NT2/D1 (cell line): Measurements from ENCODE around the gene KPNA3.
A peak's percentile ranks its signal among the peaks of the same experiment; 100 is the strongest.

Experiments
- DNase-seq: peaks from one replicate; pipeline ENCODE4 v3.0.0-alpha.2; 2011; ENCODE audit warnings: low read depth, low spot score
- H3K27me3 ChIP-seq: 2 replicates; pipeline ENCODE4 v1.6.0; 2011; ENCODE audit warnings: mild to moderate bottlenecking; ENCODE audit not compliant: insufficient read length, insufficient read depth
- H3K36me3 ChIP-seq: 2 replicates; pipeline ENCODE4 v1.6.1; 2011; ENCODE audit warnings: mild to moderate bottlenecking, low read length, mixed read lengths; ENCODE audit not compliant: insufficient read depth, insufficient read length
- H3K4me1 ChIP-seq: 2 replicates; pipeline ENCODE4 v1.5.1; 2011; ENCODE audit not compliant: insufficient read depth, insufficient read length
- H3K4me3 ChIP-seq: 2 replicates; pipeline ENCODE4 v1.5.1; 2011; ENCODE audit warnings: low read depth; ENCODE audit not compliant: insufficient read length
- H3K9ac ChIP-seq: 2 replicates; pipeline ENCODE4 v1.6.0; 2011; ENCODE audit warnings: low read depth; ENCODE audit not compliant: insufficient read length
- H3K9me3 ChIP-seq: 2 replicates; pipeline ENCODE4 v1.5.1; 2011; ENCODE audit warnings: mild to moderate bottlenecking, low read length; ENCODE audit not compliant: insufficient read depth
- SUZ12 ChIP-seq: IDR thresholded peaks from 2 replicates; pipeline ENCODE4 v1.6.1; 2011; ENCODE audit not compliant: insufficient read length, insufficient read depth; ENCODE audit errors: extremely low read depth
- YY1 ChIP-seq: IDR thresholded peaks from 2 replicates; pipeline ENCODE4 v1.6.1; 2011; ENCODE audit not compliant: insufficient read length, insufficient read depth
- ZNF274 ChIP-seq: IDR thresholded peaks from 2 replicates; pipeline ENCODE4 v1.6.1; 2011; ENCODE audit warnings: mild to moderate bottlenecking, low read depth, low read length

Gene KPNA3

GRCh38 chr13:49690133-49690994, 102.1 kb downstream of the KPNA3 start:
- DNase-seq, result no peak
- no peaks in the 10 kb centered on the region for H3K4me1 ChIP-seq
- TF ChIP-seq ZNF274, result no peak
- H3K9me3 ChIP-seq, result no peaks in the 10 kb centered on the region
- H3K27me3 ChIP-seq, result no peaks in the 10 kb centered on the region
- peaks cover 14% of the 10 kb centered on the region for H3K36me3 ChIP-seq
- H3K9ac ChIP-seq, result peak overlapping the region; percentile 64
- H3K4me3 ChIP-seq, result peak overlapping the region; percentile 45

DNA sequence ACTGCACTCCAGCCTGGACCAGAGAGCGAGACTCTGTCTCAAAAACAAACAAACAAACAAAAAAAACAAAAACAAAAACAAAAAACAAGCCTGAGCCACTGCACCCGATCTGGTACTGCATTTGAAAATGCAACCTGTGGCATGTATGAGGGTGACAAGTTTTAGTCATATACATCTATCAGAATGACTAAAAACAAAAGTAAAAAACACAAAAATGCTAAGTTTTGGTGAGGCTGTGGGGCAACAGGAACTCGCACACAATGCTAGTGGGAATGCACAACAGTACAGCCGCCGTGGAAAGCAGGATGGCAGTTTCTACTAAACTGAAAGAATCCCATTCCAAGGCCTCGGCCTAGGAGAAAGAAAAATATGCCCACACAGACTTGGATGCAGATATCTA, 109.0 kb downstream of the KPNA3 start:
- H3K4me3 ChIP-seq, result no peak overlapping the region
- no peak for DNase-seq
- no peak overlapping the region for H3K9ac ChIP-seq
- peaks cover 11% of the 10 kb centered on the region; the same call in 1 of the 2 replicates for H3K9me3 ChIP-seq
- H3K4me1 ChIP-seq, result no peaks in the 10 kb centered on the region
- H3K36me3 ChIP-seq, result peaks cover 19% of the 10 kb centered on the region
- no peaks in the 10 kb centered on the region for H3K27me3 ChIP-seq
- TF ChIP-seq ZNF274 (no peak), SUZ12 (no peak), YY1 (no peak)

DNA sequence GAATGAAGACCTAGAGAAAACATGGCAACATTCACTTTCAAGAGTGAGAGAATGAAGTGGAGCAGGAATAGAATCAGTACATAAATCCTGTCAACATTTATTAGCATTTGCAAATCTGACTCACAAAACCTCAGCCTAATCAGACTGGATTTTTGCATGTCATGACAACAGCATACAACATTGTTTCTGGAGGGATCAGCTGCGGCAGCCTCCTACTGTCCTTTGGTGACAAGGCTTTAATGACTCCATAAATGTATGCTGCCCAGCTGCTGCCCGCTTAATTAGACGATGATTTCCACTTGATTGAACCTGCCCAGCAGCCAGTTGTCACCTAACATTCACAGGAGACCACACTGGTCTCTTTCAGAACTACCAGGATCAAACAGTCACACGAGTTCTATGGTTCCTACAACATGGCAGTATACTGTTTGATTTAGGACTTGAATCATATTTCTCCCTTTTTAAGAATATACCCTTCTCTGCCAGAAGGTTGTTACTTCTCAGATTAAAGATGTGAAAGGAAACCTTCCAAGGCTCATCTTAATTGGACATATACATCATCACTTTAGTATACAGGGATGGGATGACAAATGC, 110.5 kb downstream of the KPNA3 start:
- DNase-seq, result no peak
- no peak overlapping the region for H3K4me3 ChIP-seq
- no peaks in the 10 kb centered on the region for H3K27me3 ChIP-seq
- TF ChIP-seq ZNF274 (no peak), YY1 (no peak), SUZ12 (no peak)
- no peak overlapping the region for H3K9ac ChIP-seq
- peaks cover 11% of the 10 kb centered on the region; the same call in 1 of the 2 replicates for H3K9me3 ChIP-seq
- H3K36me3 ChIP-seq, result peaks cover 9% of the 10 kb centered on the region
- H3K4me1 ChIP-seq, result no peaks in the 10 kb centered on the region

- peaks cover 11% of the 10 kb centered on the region; the same call in 1 of the 2 replicates for H3K9me3 ChIP-seq
- TF ChIP-seq YY1 (no peak), ZNF274 (no peak), SUZ12 (no peak)
- peaks cover 5% of the 10 kb centered on the region for H3K36me3 ChIP-seq
- no peaks in the 10 kb centered on the region for H3K4me1 ChIP-seq
- H3K27me3 ChIP-seq, result no peaks in the 10 kb centered on the region
- H3K9ac ChIP-seq, result no peak overlapping the region
- H3K4me3 ChIP-seq, result no peak overlapping the region
- DNase-seq, result no peak
These were observed 113.2 kb downstream of the KPNA3 start for GRCh38 chr13:49679246-49679645.

- no peak overlapping the region for H3K9ac ChIP-seq
- no peak for DNase-seq
- TF ChIP-seq YY1 (no peak), ZNF274 (no peak), SUZ12 (no peak)
- H3K27me3 ChIP-seq, result no peaks in the 10 kb centered on the region
- peaks cover 5% of the 10 kb centered on the region for H3K36me3 ChIP-seq
- no peak overlapping the region for H3K4me3 ChIP-seq
- H3K4me1 ChIP-seq, result no peaks in the 10 kb centered on the region
- H3K9me3 ChIP-seq, result peaks cover 11% of the 10 kb centered on the region; the same call in 1 of the 2 replicates
These were observed 114.1 kb downstream of the KPNA3 start for GRCh38 chr13:49678191-49678914.

GRCh38 chr13:49676581-49677298, 115.7 kb downstream of the KPNA3 start:
- no peak for DNase-seq
- H3K9ac ChIP-seq, result no peak overlapping the region
- H3K27me3 ChIP-seq, result no peaks in the 10 kb centered on the region
- no peaks in the 10 kb centered on the region for H3K4me1 ChIP-seq
- peaks cover 11% of the 10 kb centered on the region; the same call in 1 of the 2 replicates for H3K9me3 ChIP-seq
- H3K4me3 ChIP-seq, result no peak overlapping the region
- H3K36me3 ChIP-seq, result peaks cover 5% of the 10 kb centered on the region
- no peak for TF ChIP-seq ZNF274
- no peak for TF ChIP-seq SUZ12
- no peak for TF ChIP-seq YY1

DNA sequence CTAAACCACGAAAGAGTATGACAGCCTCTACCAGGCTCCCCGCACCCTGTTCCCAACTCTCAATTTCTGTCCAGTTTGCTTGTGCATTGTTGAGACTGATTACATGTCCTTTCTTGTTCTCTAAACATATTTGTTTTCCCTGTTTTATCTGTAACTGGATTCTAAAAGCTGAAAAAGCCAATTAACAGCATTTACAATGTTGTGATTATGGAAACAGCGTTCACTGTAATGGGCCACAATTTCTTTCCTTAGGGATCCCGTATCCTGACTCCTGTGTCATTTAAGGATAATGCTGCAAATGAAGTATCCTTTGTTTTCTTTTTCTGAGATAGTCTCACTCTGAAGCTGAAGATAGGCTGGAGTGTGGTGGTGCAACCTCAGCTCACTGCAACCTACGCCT, 121.7 kb downstream of the KPNA3 start:
- Histone ChIP-seq H3K27me3 (no peaks in the 10 kb centered on the region), H3K36me3 (peaks cover 13% of the 10 kb centered on the region), H3K9me3 (no peaks in the 10 kb centered on the region), H3K4me1 (no peaks in the 10 kb centered on the region), H3K4me3 (no peak overlapping the region), H3K9ac (no peak overlapping the region)
- DNase-seq, result no peak
- no peak for TF ChIP-seq ZNF274
- no peak for TF ChIP-seq SUZ12
- no peak for TF ChIP-seq YY1
